H1 (cell line): ENCODE measurements around the gene TEAD2. TPM values are rescaled to one million over a fixed set of nuclear protein-coding genes. Genes with fewer than 3 reads are reported as not detected.

Experiments
- CTCF ChIA-PET: fragments of 300-600 bp; sonication (Branson Sonifier 250); formaldehyde crosslinking; loops from one replicate; lab custom pipeline; 2021; ENCODE audit not compliant: partially characterized antibody; lab: Charles Lee
- POLR2A ChIA-PET: fragments of 300-600 bp; sonication (Branson Sonifier 250); formaldehyde crosslinking; loops from one replicate; lab custom pipeline; 2021; ENCODE audit warnings: inconsistent platforms; ENCODE audit not compliant: partially characterized antibody; lab: Charles Lee
- DNase-seq, 2 experiments: peaks; one replicate each; pipeline versions ENCODE4 v3.0.0 to v3.0.0-alpha.2; 2010 to 2022; ENCODE audit warnings: low spot score in 2 of 2, low read depth in 1 of 2, mixed read lengths in 1 of 2
- FAIRE-seq: peaks from 2 replicates; lab custom pipeline; 2011; peaks lifted over from hg19 to GRCh38; lab: Jason Lieb, UNC
- H2AFZ ChIP-seq: 2 replicates; pipeline ENCODE4 v1.8.1; 2012; ENCODE audit warnings: low read length, inconsistent platforms
- H2AK5ac ChIP-seq: 2 replicates; pipeline ENCODE4 v1.6.1; 2013; ENCODE audit warnings: low read depth, low read length
- H2BK120ac ChIP-seq: replicated peaks from 2 replicates; pipeline ENCODE3; 2013; ENCODE audit warnings: low read depth, low read length, inconsistent platforms
- H2BK12ac ChIP-seq: 2 replicates; pipeline ENCODE4 v1.6.1; 2013; ENCODE audit warnings: low read depth, low read length
- H2BK15ac ChIP-seq: 2 replicates; pipeline ENCODE4 v1.6.1; 2013; ENCODE audit warnings: low read length
- H2BK20ac ChIP-seq: 2 replicates; pipeline ENCODE4 v1.6.1; 2013; ENCODE audit warnings: low read length
- H2BK5ac ChIP-seq: 2 replicates; pipeline ENCODE4 v1.6.1; 2013; ENCODE audit warnings: low read depth, low read length
- H3K14ac ChIP-seq: 2 replicates; pipeline ENCODE4 v1.6.1; 2013; ENCODE audit warnings: inconsistent platforms; ENCODE audit not compliant: insufficient read length
- H3K18ac ChIP-seq: 2 replicates; pipeline ENCODE4 v1.6.1; 2013; ENCODE audit warnings: low read length; ENCODE audit errors: extremely low read depth
- H3K23ac ChIP-seq: 2 replicates; pipeline ENCODE4 v1.6.1; 2013; ENCODE audit warnings: inconsistent platforms; ENCODE audit not compliant: insufficient read length
- H3K23me2 ChIP-seq: 2 replicates; pipeline ENCODE4 v1.6.1; 2013; ENCODE audit warnings: low read depth, low read length
- H3K27ac ChIP-seq: 2 replicates; pipeline ENCODE4 v1.6.1; 2011; ENCODE audit warnings: low read depth, low read length, inconsistent platforms
- H3K27me3 ChIP-seq, 4 experiments: replicated peaks in 1 of 4; 1 replicate in 1 of 4; 2 replicates in 3 of 4; pipeline versions ENCODE4 v1.6.1 to v1.8.1; 2011 to 2013; ENCODE audit warnings: low read length in 3 of 4, mild to moderate bottlenecking in 3 of 4, inconsistent platforms in 2 of 4, mixed read lengths in 2 of 4, moderate library complexity in 1 of 4; ENCODE audit not compliant: control insufficient read depth in 3 of 4, insufficient read depth in 3 of 4; ENCODE audit errors: extremely low read depth in 1 of 4
- H3K36me3 ChIP-seq, 4 experiments: 2 replicates each; pipeline versions ENCODE4 v1.6.1 to v1.8.1; 2011 to 2013; ENCODE audit warnings: mild to moderate bottlenecking in 4 of 4, low read length in 3 of 4, moderate library complexity in 2 of 4, control low read depth in 1 of 4, inconsistent platforms in 1 of 4; ENCODE audit not compliant: insufficient read depth in 4 of 4, control insufficient read depth in 2 of 4
- H3K4ac ChIP-seq: replicated peaks from 2 replicates; pipeline ENCODE3; 2013; ENCODE audit warnings: low read length, low read depth, mixed read lengths, inconsistent platforms; ENCODE audit not compliant: insufficient read length
- H3K4me1 ChIP-seq, 4 experiments: replicated peaks in 1 of 4; 1 replicate in 1 of 4; 2 replicates in 3 of 4; pipeline versions ENCODE4 v1.6.1 to v1.8.1; 2011 to 2013; ENCODE audit warnings: low read length in 3 of 4, inconsistent platforms in 2 of 4, mixed read lengths in 1 of 4; ENCODE audit not compliant: insufficient read depth in 4 of 4, control insufficient read depth in 3 of 4
- H3K4me2 ChIP-seq, 2 experiments: 2 replicates each; pipeline versions ENCODE4 v1.6.1 to v1.8.1; 2011 to 2013; ENCODE audit warnings: low read depth in 2 of 2, low read length in 2 of 2, control low read depth in 1 of 2, inconsistent platforms in 1 of 2, mild to moderate bottlenecking in 1 of 2; ENCODE audit not compliant: insufficient read depth in 1 of 2
- H3K4me3 ChIP-seq, 4 experiments: fragments of 200-600, 300-600 bp in 1 of 4; sonication (generic), shearing (Covaris generic), sonication (Bioruptor Twin) in 1 of 4; 2 replicates each; pipeline versions ENCODE4 v1.5.1 to v1.8.1; 2011 to 2016; ENCODE audit warnings: low read length in 4 of 4, low read depth in 3 of 4, control low read depth in 2 of 4, inconsistent platforms in 2 of 4, mild to moderate bottlenecking in 2 of 4, mixed read lengths in 1 of 4, moderate library complexity in 1 of 4; ENCODE audit not compliant: insufficient read depth in 2 of 4; ENCODE audit errors: extremely low read depth in 1 of 4
- H3K56ac ChIP-seq: replicated peaks from 2 replicates; pipeline ENCODE3; 2013; ENCODE audit warnings: low read depth, mild to moderate bottlenecking, mixed read lengths, low read length, inconsistent platforms; ENCODE audit not compliant: insufficient read length
- H3K79me1 ChIP-seq: 2 replicates; pipeline ENCODE4 v1.6.1; 2013; ENCODE audit warnings: low read depth, low read length, control low read depth
- H3K79me2 ChIP-seq, 2 experiments: 2 replicates each; pipeline versions ENCODE4 v1.6.1 to v1.8.1; 2012 to 2013; ENCODE audit warnings: low read length in 2 of 2, mild to moderate bottlenecking in 2 of 2, inconsistent platforms in 1 of 2; ENCODE audit not compliant: insufficient read depth in 2 of 2, control insufficient read depth in 1 of 2
- H3K9ac ChIP-seq, 4 experiments: replicated peaks in 1 of 4; 1 replicate in 1 of 4; 2 replicates in 3 of 4; pipeline versions ENCODE4 v1.6.1 to v1.8.1; 2011 to 2013; ENCODE audit warnings: low read depth in 3 of 4, low read length in 3 of 4, control low read depth in 2 of 4, mild to moderate bottlenecking in 2 of 4, moderate library complexity in 2 of 4, inconsistent platforms in 1 of 4; ENCODE audit errors: extremely low read depth in 1 of 4
- H3K9me3 ChIP-seq, 2 experiments: 2 replicates each; pipeline versions ENCODE4 v1.6.1 to v1.8.1; 2012 to 2013; ENCODE audit warnings: mild to moderate bottlenecking in 2 of 2, moderate library complexity in 2 of 2, control low read depth in 1 of 2, inconsistent platforms in 1 of 2, low read depth in 1 of 2, low read length in 1 of 2, mixed read lengths in 1 of 2; ENCODE audit not compliant: insufficient read depth in 2 of 2
- H4K20me1 ChIP-seq, 2 experiments: replicated peaks in 1 of 2; 2 replicates each; pipeline versions ENCODE3 to v1.8.1; 2011 to 2013; ENCODE audit warnings: inconsistent platforms in 2 of 2, low read length in 2 of 2, mild to moderate bottlenecking in 1 of 2; ENCODE audit not compliant: insufficient read depth in 2 of 2, control insufficient read depth in 1 of 2
- H4K5ac ChIP-seq: 2 replicates; pipeline ENCODE4 v1.6.1; 2013; ENCODE audit warnings: low read length, low read depth, mixed read lengths, inconsistent platforms; ENCODE audit not compliant: insufficient read length
- H4K8ac ChIP-seq: 2 replicates; pipeline ENCODE4 v1.8.0; 2013; ENCODE audit warnings: mild to moderate bottlenecking, moderate library complexity, low read length, inconsistent platforms; ENCODE audit not compliant: insufficient read depth; ENCODE audit errors: extremely low read depth
- H4K91ac ChIP-seq: replicated peaks from 2 replicates; pipeline ENCODE3; 2013; ENCODE audit warnings: low read length, mixed read lengths, inconsistent platforms; ENCODE audit not compliant: insufficient read length
- ATF3 ChIP-seq: IDR thresholded peaks from 2 replicates; pipeline ENCODE4 v1.6.1; 2011; ENCODE audit warnings: low read depth, mild to moderate bottlenecking, low read length; ENCODE audit not compliant: insufficient read depth
- CEBPB ChIP-seq: IDR thresholded peaks from 2 replicates; pipeline ENCODE4 v1.6.1; 2012; ENCODE audit warnings: low read depth, low read length
- JUN ChIP-seq: IDR thresholded peaks from 2 replicates; pipeline ENCODE4 v1.6.1; 2011; ENCODE audit warnings: low read depth, mild to moderate bottlenecking, improper control_type of control experiment, low read length
- WGBS, 2 experiments: shearing (Covaris generic) in 1 of 2; methylation state at CpG; one replicate each; pipeline versions ENCODE4 v1.1.6 to v1.1.7; 2013 to 2015; ENCODE audit warnings: low lambda C conversion rate in 2 of 2, mixed read lengths in 2 of 2, inconsistent platforms in 1 of 2, low coverage in 1 of 2, missing lambda C conversion rate in 1 of 2; ENCODE audit not compliant: insufficient replicate concordance in 2 of 2, insufficient coverage in 1 of 2, insufficient read length in 1 of 2; ENCODE audit errors: extremely low coverage in 1 of 2, missing lambda C conversion rate in 1 of 2; 5-methylcytosine and 5-hydroxymethylcytosine counted together
- polyA plus RNA-seq, 7 experiments: library from polyadenylated mRNA; depleted of rRNA in 3 of 7; stranded (reverse) in 5 of 7; unstranded in 2 of 7; fragments of >200 nt in 5 of 7; fragments of 200-250 nt in 2 of 7; gene quantifications; 1 replicate in 5 of 7; 2 replicates in 1 of 7; 4 replicates in 1 of 7; pipeline versions ENCODE4 v1.2.1 to v1.2.3, GENCODE V29; 2011 to 2013; ENCODE audit warnings: missing spikeins in 2 of 7, mixed read lengths in 2 of 7
- total RNA-seq: library from RNA; stranded (reverse); fragmentation: NEBNext Ultra II Directional; extraction: Animal tissue kit (Norgen Biotek cat#: 25700); gene quantifications from 2 replicates; pipeline ENCODE4 v1.2.1, GENCODE V29; 2021

The TEAD2 gene
- total and polyA plus RNA-seq, 2 of the 8 experiments (the other 6 are each of a cell fraction or from before 2014, with no cell fraction given): 87.6 to 146 TPM

- Histone ChIP-seq H4K91ac (no peak overlapping the region), H2BK20ac (no peak overlapping the region), H3K36me3 (no peaks in the 10 kb centered on the region), H2BK12ac (no peak overlapping the region), H2BK15ac (no peak overlapping the region), H3K4me2 (no peak overlapping the region), H4K8ac (no peak overlapping the region), H3K27me3 (no peaks in the 10 kb centered on the region), H3K56ac (no peak overlapping the region), H3K27ac (no peak overlapping the region), H3K79me2 (no peaks in the 10 kb centered on the region), H2AFZ (no peak overlapping the region), H3K9me3 (no peaks in the 10 kb centered on the region), H4K20me1 (no peaks in the 10 kb centered on the region), H3K4ac (no peak overlapping the region), H3K4me1 (peaks cover 5 to 32% (median 17%) of the 10 kb centered on the region in 4 experiments), H3K14ac (no peak overlapping the region), H2BK5ac (no peak overlapping the region), H3K9ac (no peak overlapping the region), H4K5ac (no peak overlapping the region), H3K23ac (no peak overlapping the region), H3K23me2 (no peaks in the 10 kb centered on the region), H3K18ac (no peak overlapping the region), H2AK5ac (no peak overlapping the region), H3K4me3 (no peak overlapping the region), H3K79me1 (no peaks in the 10 kb centered on the region), H2BK120ac (no peak overlapping the region)
- CTCF ChIA-PET: no interaction called here
- no peak for DNase-seq
- POLR2A ChIA-PET: interaction anchor here (1.0 kb wide), 1 partner anchor 21 kb away, joined by 3 read pairs; no protein-coding TSS in a partner anchor
- 96% methylated on average over 6 of the region's 6 CpGs; no CpG with 5 or more reads in 1 of the 2 experiments for WGBS, 2 experiments
- no peak for FAIRE-seq
- TF ChIP-seq ATF3 (0 out of 2 replicates have a peak, but pooled peaks have one; percentile 19), CEBPB (peak; percentile 54; the same call in 1 of the 2 replicates), JUN (no peak)
These were observed 37.8 kb upstream of the TEAD2 start for GRCh38 chr19:49400029-49400428.
